HEK293 (cell line): ENCODE measurements around the gene LIMK1.
A peak's percentile ranks its signal among the peaks of the same experiment; 100 is the strongest.

Source experiments
- CTCF ChIA-PET: fragments of 350-600 bp; formaldehyde crosslinking; extraction: SDS; loops from one replicate; lab custom pipeline; 2021; ENCODE audit warnings: antibody characterized with exemption; lab: Yijun Ruan, JAX
- POLR2A ChIA-PET: fragments of 300-600 bp; formaldehyde crosslinking; extraction: SDS; loops from one replicate; lab custom pipeline; 2020; ENCODE audit warnings: antibody characterized with exemption, inconsistent platforms; lab: Yijun Ruan, JAX
- H3K27ac ChIP-seq: fragments of 200-500 bp; sonication (Bioruptor generic); 2 replicates; pipeline ENCODE4 v1.5.1; 2014; ENCODE audit warnings: low read depth, low read length, control low read depth, inconsistent platforms; ENCODE audit errors: extremely low read depth
- H3K36me3 ChIP-seq, 2 experiments: fragments of 200-500 bp in 1 of 2; sonication (Bioruptor generic) in 1 of 2; 1 replicate in 1 of 2; 2 replicates in 1 of 2; pipeline ENCODE4 v1.5.1; 2014 to 2017; ENCODE audit warnings: inconsistent platforms in 2 of 2, low read length in 2 of 2; ENCODE audit not compliant: control insufficient read depth in 2 of 2, insufficient read depth in 1 of 2
- H3K4me1 ChIP-seq: fragments of 200-500 bp; sonication (Bioruptor generic); 2 replicates; pipeline ENCODE4 v1.5.1; 2014; ENCODE audit warnings: mild to moderate bottlenecking, low read length, inconsistent platforms; ENCODE audit not compliant: control insufficient read depth, insufficient read depth
- H3K4me3 ChIP-seq: 2 replicates; pipeline ENCODE4 v1.5.1; 2011; ENCODE audit warnings: low read depth, mild to moderate bottlenecking, control low read depth, low read length, moderate library complexity
- H3K9me3 ChIP-seq: fragments of 200-500 bp; sonication (Bioruptor generic); 2 replicates; pipeline ENCODE4 v1.5.1; 2014; ENCODE audit warnings: low read depth, low read length, inconsistent platforms; ENCODE audit not compliant: control insufficient read depth, insufficient read depth
- YY2 ChIP-seq: fragments of 450-650 bp; formaldehyde crosslinking; IDR thresholded peaks from 2 replicates; pipeline ENCODE4 v1.5.1; 2016; ENCODE audit warnings: missing biosample characterization, missing genetic modification characterization
- ZBTB17 ChIP-seq: fragments of 450-650 bp; formaldehyde crosslinking; IDR thresholded peaks from 2 replicates; pipeline ENCODE4 v1.5.1; 2016; ENCODE audit warnings: missing biosample characterization, missing genetic modification characterization
- ZBTB20 ChIP-seq: fragments of 450-650 bp; formaldehyde crosslinking; IDR thresholded peaks from 2 replicates; pipeline ENCODE4 v1.5.1; 2016; ENCODE audit warnings: missing biosample characterization, missing genetic modification characterization
- ZNF16 ChIP-seq: fragments of 450-650 bp; formaldehyde crosslinking; IDR thresholded peaks from 2 replicates; pipeline ENCODE4 v1.5.1; 2016; ENCODE audit warnings: low read depth, missing biosample characterization, missing genetic modification characterization
- ZNF202 ChIP-seq: fragments of 450-650 bp; formaldehyde crosslinking; IDR thresholded peaks from 2 replicates; pipeline ENCODE4 v1.5.1; 2016; ENCODE audit warnings: missing biosample characterization, missing genetic modification characterization, borderline replicate concordance
- ZNF239 ChIP-seq: fragments of 450-650 bp; formaldehyde crosslinking; IDR thresholded peaks from 2 replicates; pipeline ENCODE4 v1.5.1; 2016; ENCODE audit warnings: missing biosample characterization, missing genetic modification characterization
- ZNF302 ChIP-seq: fragments of 450-650 bp; formaldehyde crosslinking; IDR thresholded peaks from 2 replicates; pipeline ENCODE4 v1.5.1; 2016; ENCODE audit warnings: missing biosample characterization, missing genetic modification characterization, low read depth
- ZNF324 ChIP-seq: fragments of 450-650 bp; formaldehyde crosslinking; IDR thresholded peaks from 2 replicates; pipeline ENCODE4 v1.5.1; 2016; ENCODE audit warnings: missing biosample characterization, missing genetic modification characterization
- ZNF404 ChIP-seq: fragments of 450-650 bp; formaldehyde crosslinking; IDR thresholded peaks from 2 replicates; pipeline ENCODE4 v1.5.1; 2017; ENCODE audit warnings: missing biosample characterization, missing genetic modification characterization
- ZNF423 ChIP-seq: fragments of 450-650 bp; formaldehyde crosslinking; IDR thresholded peaks from 2 replicates; pipeline ENCODE4 v1.5.1; 2016; ENCODE audit warnings: missing biosample characterization, missing genetic modification characterization
- ZNF473 ChIP-seq: fragments of 450-650 bp; formaldehyde crosslinking; IDR thresholded peaks from 2 replicates; pipeline ENCODE4 v1.5.1; 2017; ENCODE audit warnings: missing biosample characterization, missing genetic modification characterization
- ZNF501 ChIP-seq: fragments of 450-650 bp; formaldehyde crosslinking; IDR thresholded peaks from 2 replicates; pipeline ENCODE4 v1.5.1; 2016; ENCODE audit warnings: missing biosample characterization, missing genetic modification characterization
- ZNF530 ChIP-seq: fragments of 450-650 bp; formaldehyde crosslinking; IDR thresholded peaks from 2 replicates; pipeline ENCODE4 v1.5.1; 2016; ENCODE audit warnings: low read depth, missing biosample characterization, missing genetic modification characterization
- ZNF544 ChIP-seq: fragments of 450-650 bp; formaldehyde crosslinking; IDR thresholded peaks from 2 replicates; pipeline ENCODE4 v1.5.0; 2017; ENCODE audit warnings: missing biosample characterization, missing genetic modification characterization
- ZNF585B ChIP-seq: fragments of 450-650 bp; formaldehyde crosslinking; IDR thresholded peaks from 2 replicates; pipeline ENCODE4 v1.5.1; 2016; ENCODE audit warnings: missing biosample characterization, missing genetic modification characterization
- ZNF623 ChIP-seq: fragments of 450-650 bp; formaldehyde crosslinking; IDR thresholded peaks from 2 replicates; pipeline ENCODE4 v1.5.1; 2016; ENCODE audit warnings: missing biosample characterization, missing genetic modification characterization
- ZNF701 ChIP-seq: fragments of 450-650 bp; formaldehyde crosslinking; IDR thresholded peaks from 2 replicates; pipeline ENCODE4 v1.5.1; 2016; ENCODE audit warnings: missing biosample characterization, missing genetic modification characterization
- ZNF707 ChIP-seq: fragments of 450-650 bp; formaldehyde crosslinking; IDR thresholded peaks from 2 replicates; pipeline ENCODE4 v1.5.1; 2016; ENCODE audit warnings: missing biosample characterization, missing genetic modification characterization
- TF ChIP-seq, protein P1 (sequence below): fragments of 450-650 bp; formaldehyde crosslinking; IDR thresholded peaks from 2 replicates; pipeline ENCODE4 v1.5.1; 2017; ENCODE audit warnings: missing biosample characterization, missing genetic modification characterization

The LIMK1 gene

DNA sequence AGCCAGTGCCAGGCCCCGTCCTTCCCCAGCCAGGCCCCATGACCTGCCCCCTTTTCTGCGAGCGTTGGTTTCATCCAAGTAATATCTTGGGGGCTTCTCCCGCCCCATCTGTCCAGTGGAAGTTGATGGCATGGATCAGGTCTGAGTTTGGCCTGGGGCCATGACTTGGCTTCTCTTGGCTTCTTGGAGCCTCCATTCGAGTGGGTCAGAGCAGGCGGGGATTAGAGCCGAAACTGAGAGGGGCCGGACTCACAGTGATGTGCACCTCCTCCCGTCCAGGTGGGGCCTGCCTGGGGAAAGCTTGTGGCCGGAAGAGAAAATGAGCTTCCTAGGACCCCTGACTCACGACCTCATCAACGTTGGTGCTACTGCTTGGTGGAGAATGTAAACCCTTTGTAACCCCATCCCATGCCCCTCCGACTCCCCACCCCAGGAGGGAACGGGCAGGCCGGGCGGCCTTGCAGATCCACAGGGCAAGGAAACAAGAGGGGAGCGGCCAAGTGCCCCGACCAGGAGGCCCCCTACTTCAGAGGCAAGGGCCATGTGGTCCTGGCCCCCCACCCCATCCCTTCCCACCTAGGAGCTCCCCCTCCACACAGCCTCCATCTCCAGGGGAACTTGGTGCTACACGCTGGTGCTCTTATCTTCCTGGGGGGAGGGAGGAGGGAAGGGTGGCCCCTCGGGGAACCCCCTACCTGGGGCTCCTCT lies 15.1 kb upstream of the LIMK1 start:
- Histone ChIP-seq H3K4me3 (no peak overlapping the region), H3K27ac (no peak overlapping the region), H3K4me1 (no peaks in the 10 kb centered on the region), H3K9me3 (no peaks in the 10 kb centered on the region), H3K36me3 (no peaks in the 10 kb centered on the region)
- TF ChIP-seq ZNF239 (tag by site-specific recombination) (no peak), ZBTB17 (tag by site-specific recombination) (0 out of 2 replicates have a peak, but pooled peaks have one; percentile 0)
- ChIA-PET CTCF (interaction anchor here (0.6 to 2.8 kb wide), 27 partner anchors 8 to 404 kb away, joined by 3 to 20 read pairs (median 5); partner anchors contain the start of gene LIMK1), POLR2A (interaction anchor here (0.6 to 1.7 kb wide), 2 partner anchors 15 to 158 kb away, joined by 4 to 7 read pairs; partner anchors contain the start of gene LIMK1)

DNA sequence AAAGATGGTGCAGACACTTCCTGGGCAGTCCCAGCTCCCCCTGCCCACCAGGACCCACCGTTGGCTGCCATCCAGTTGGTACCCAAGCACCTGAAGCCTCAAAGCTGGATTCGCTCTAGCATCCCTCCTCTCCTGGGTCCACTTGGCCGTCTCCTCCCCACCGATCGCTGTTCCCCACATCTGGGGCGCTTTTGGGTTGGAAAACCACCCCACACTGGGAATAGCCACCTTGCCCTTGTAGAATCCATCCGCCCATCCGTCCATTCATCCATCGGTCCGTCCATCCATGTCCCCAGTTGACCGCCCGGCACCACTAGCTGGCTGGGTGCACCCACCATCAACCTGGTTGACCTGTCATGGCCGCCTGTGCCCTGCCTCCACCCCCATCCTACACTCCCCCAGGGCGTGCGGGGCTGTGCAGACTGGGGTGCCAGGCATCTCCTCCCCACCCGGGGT lies 14.5 kb upstream of the LIMK1 start:
- ChIA-PET CTCF (interaction anchor here (0.6 to 2.8 kb wide), 13 partner anchors 8 to 404 kb away, joined by 3 to 20 read pairs (median 6); no protein-coding TSS in a partner anchor), POLR2A (interaction anchor here (0.5 to 1.7 kb wide), 3 partner anchors 15 to 157 kb away, joined by 3 to 7 read pairs (median 4); partner anchors contain the start of gene LIMK1)
- H3K36me3 ChIP-seq, result no peaks in the 10 kb centered on the region
- no peaks in the 10 kb centered on the region for H3K4me1 ChIP-seq
- no peak overlapping the region for H3K4me3 ChIP-seq
- no peak for TF ChIP-seq ZNF544
- no peak for TF ChIP-seq ZNF473 (tag by site-specific recombination)
- no peak for TF ChIP-seq ZNF302
- no peak for TF ChIP-seq ZNF707 (tag by site-specific recombination)
- no peak for TF ChIP-seq ZNF623 (tag by site-specific recombination)
- TF ChIP-seq ZNF701 (tag by site-specific recombination), result no peak
- TF ChIP-seq ZNF501 (tag by site-specific recombination), result no peak
- no peak for TF ChIP-seq ZNF202
- no peak for TF ChIP-seq ZNF530 (tag by site-specific recombination)
- no peak overlapping the region for H3K27ac ChIP-seq
- H3K9me3 ChIP-seq, result no peaks in the 10 kb centered on the region

DNA sequence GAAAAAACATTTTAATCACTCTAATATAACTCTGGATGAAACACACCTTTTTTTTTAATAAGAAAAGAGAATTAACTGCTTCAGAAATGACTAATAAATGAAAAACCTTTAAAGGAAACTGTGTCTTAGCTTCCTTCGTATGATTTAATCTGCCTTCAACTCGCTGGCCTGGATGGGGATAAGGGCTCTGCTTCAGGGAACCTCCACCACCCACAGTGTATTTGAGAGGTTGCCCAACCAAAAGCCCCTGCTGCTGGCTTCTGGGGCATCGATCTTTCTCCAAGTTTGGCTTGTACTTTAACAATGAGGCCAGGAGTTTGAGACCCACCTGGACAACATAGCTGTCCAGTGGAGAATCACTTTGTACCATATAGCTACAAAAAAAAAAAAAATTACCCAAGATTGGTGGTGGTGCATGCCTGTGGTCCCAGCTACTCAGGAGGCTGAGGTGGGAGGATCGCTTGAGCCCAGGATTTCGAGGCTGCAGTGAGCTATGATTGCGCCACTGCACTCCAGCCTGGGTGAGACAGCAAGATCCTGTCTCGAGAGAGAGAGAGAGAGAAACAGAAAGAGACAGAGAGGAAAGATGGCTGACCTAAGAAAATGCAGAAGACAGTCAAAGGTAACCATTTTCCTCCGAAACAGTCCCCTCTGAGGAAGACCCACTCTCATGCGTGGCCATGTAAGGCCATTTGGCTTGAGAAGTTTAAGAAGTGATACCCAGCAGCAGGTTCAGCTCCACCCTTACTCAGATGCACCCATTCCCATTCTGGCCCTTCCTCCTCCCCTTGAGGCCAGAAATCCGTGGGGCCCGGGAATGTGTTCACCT lies 13.6 kb upstream of the LIMK1 start:
- CTCF ChIA-PET, result interaction anchor here (0.6 to 1.7 kb wide), 13 partner anchors 40 to 592 kb away, joined by 3 to 10 read pairs (median 4); no protein-coding TSS in a partner anchor
- POLR2A ChIA-PET, result interaction anchor here (0.5 to 1.7 kb wide), 3 partner anchors 14 to 523 kb away, joined by 3 to 7 read pairs (median 3); partner anchors contain the start of gene LIMK1
- no peaks in the 10 kb centered on the region for H3K4me1 ChIP-seq

DNA sequence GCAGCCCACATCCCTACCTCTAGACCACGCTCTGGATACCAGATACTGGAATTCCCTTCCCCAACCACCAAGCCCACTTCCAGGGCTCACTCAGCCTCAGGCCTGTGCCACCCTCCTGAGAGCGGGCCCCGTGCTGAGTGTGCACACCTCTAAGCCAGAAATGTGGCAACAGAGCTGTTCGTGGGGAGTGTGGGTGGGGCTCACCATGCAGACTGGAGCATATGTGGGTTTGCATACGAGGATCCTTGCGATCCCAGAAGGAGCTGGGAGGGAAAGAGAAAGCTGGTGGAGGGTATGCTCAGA lies 13.0 kb upstream of the LIMK1 start:
- POLR2A ChIA-PET, result interaction anchor here (0.8 to 1.7 kb wide), 2 partner anchors 10 to 13 kb away, joined by 4 to 7 read pairs; partner anchors contain the start of gene LIMK1
- Histone ChIP-seq H3K27ac (no peak overlapping the region), H3K4me3 (no peak overlapping the region), H3K36me3 (no peaks in the 10 kb centered on the region), H3K4me1 (no peaks in the 10 kb centered on the region), H3K9me3 (no peaks in the 10 kb centered on the region)
- TF ChIP-seq ZBTB20 (0 out of 2 replicates have a peak, but pooled peaks have one; percentile 23), ZNF585B (no peak), ZNF404 (tag by site-specific recombination) (no peak), ZNF423 (tag by site-specific recombination) (no peak)
- TF ChIP-seq, protein P1, sequence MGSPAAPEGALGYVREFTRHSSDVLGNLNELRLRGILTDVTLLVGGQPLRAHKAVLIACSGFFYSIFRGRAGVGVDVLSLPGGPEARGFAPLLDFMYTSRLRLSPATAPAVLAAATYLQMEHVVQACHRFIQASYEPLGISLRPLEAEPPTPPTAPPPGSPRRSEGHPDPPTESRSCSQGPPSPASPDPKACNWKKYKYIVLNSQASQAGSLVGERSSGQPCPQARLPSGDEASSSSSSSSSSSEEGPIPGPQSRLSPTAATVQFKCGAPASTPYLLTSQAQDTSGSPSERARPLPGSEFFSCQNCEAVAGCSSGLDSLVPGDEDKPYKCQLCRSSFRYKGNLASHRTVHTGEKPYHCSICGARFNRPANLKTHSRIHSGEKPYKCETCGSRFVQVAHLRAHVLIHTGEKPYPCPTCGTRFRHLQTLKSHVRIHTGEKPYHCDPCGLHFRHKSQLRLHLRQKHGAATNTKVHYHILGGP, result no peak
- CTCF ChIA-PET, result interaction anchor here (1.1 to 1.7 kb wide), 2 partner anchors 113 to 331 kb away, joined by 7 to 10 read pairs; no protein-coding TSS in a partner anchor

More for the DNA sequence above, 13.6 kb upstream of the LIMK1 start:
- H3K36me3 ChIP-seq, result no peaks in the 10 kb centered on the region
- TF ChIP-seq ZNF16 (tag by site-specific recombination) (no peak), YY2 (tag by site-specific recombination) (no peak), ZNF324 (tag by site-specific recombination) (no peak), ZBTB17 (tag by site-specific recombination) (peak; percentile 68; the same call in 1 of the 2 replicates)
- H3K9me3 ChIP-seq, result no peaks in the 10 kb centered on the region
- no peak overlapping the region for H3K4me3 ChIP-seq
- H3K27ac ChIP-seq, result no peak overlapping the region
